Smooth muscle cell (in vitro differentiated cells): ENCODE results near the gene CTNNBIP1. TPM values are rescaled to one million over a fixed set of nuclear protein-coding genes. Genes with fewer than 3 reads are reported as not detected.

Source experiments
- DNase-seq: peaks from one replicate; lab custom pipeline; 2025; ENCODE audit not compliant: unreplicated experiment; lab: John Stamatoyannopoulos, UW
- H2AFZ ChIP-seq: fragments of 200-600 bp; sonication (generic); 2 replicates; pipeline ENCODE4 v1.6.0; 2016; ENCODE audit warnings: antibody characterized with exemption, low read depth, mild to moderate bottlenecking
- H3F3A ChIP-seq: fragments of 200-600 bp; sonication (generic); 2 replicates; pipeline ENCODE4 v1.6.0; 2017; ENCODE audit warnings: antibody characterized with exemption, low read depth
- H3K27ac ChIP-seq: fragments of 200-600 bp; sonication (generic); 2 replicates; pipeline ENCODE4 v1.5.1; 2016; ENCODE audit warnings: low read depth, mild to moderate bottlenecking
- H3K27me3 ChIP-seq: fragments of 200-600 bp; sonication (generic); 2 replicates; pipeline ENCODE4 v1.6.1; 2016; ENCODE audit warnings: low read depth, mild to moderate bottlenecking
- H3K36me3 ChIP-seq: fragments of 200-600 bp; sonication (generic); 2 replicates; pipeline ENCODE4 v1.5.1; 2016; ENCODE audit warnings: low read depth
- H3K4me1 ChIP-seq: fragments of 200-600 bp; sonication (generic); 2 replicates; pipeline ENCODE4 v1.5.1; 2016; ENCODE audit warnings: low read depth
- H3K4me2 ChIP-seq: fragments of 200-600 bp; sonication (generic); 2 replicates; pipeline ENCODE4 v1.6.0; 2016; ENCODE audit warnings: mild to moderate bottlenecking
- H3K4me3 ChIP-seq: fragments of 200-600 bp; sonication (generic); 2 replicates; pipeline ENCODE4 v1.5.1; 2016; ENCODE audit warnings: mild to moderate bottlenecking
- H3K79me2 ChIP-seq: fragments of 200-600 bp; sonication (generic); 2 replicates; pipeline ENCODE4 v1.6.0; 2016; ENCODE audit warnings: low read depth, mild to moderate bottlenecking
- H3K9ac ChIP-seq: fragments of 200-600 bp; sonication (generic); 2 replicates; pipeline ENCODE4 v1.6.0; 2016; ENCODE audit warnings: low read depth
- H3K9me3 ChIP-seq: fragments of 200-600 bp; sonication (generic); replicated peaks from 2 replicates; pipeline ENCODE4 v1.5.1; 2016; ENCODE audit warnings: low read depth
- H4K20me1 ChIP-seq: fragments of 200-600 bp; sonication (generic); 2 replicates; pipeline ENCODE4 v1.6.0; 2016; ENCODE audit warnings: low read depth
- WGBS: methylation state at CpG from one replicate; pipeline ENCODE4 v1.1.7; 2016; ENCODE audit warnings: low lambda C conversion rate; 5-methylcytosine and 5-hydroxymethylcytosine counted together
- polyA plus RNA-seq: library from polyadenylated mRNA; unstranded; fragments of >200 nt; fragmentation: Nextera tagmentation; extraction: Ambion mirVana; gene quantifications from 2 replicates; pipeline ENCODE4 v1.2.1, GENCODE V29; 2016
- total RNA-seq: library from RNA; depleted of rRNA; stranded (reverse); fragments of >200 nt; gene quantifications from 2 replicates; pipeline ENCODE4 v1.2.3, GENCODE V29; 2014
- TF ChIP-seq, protein P1 (sequence below): fragments of 200-600 bp; sonication (generic); IDR thresholded peaks from 2 replicates; pipeline ENCODE4 v1.5.1; 2017; ENCODE audit warnings: borderline replicate concordance, mild to moderate bottlenecking, antibody characterized with exemption; ENCODE audit not compliant: insufficient read depth, poor library complexity, severe bottlenecking

The CTNNBIP1 gene
- total and polyA plus RNA-seq, 2 experiments from 2014 or later, result 27.7 to 55.1 TPM

DNA sequence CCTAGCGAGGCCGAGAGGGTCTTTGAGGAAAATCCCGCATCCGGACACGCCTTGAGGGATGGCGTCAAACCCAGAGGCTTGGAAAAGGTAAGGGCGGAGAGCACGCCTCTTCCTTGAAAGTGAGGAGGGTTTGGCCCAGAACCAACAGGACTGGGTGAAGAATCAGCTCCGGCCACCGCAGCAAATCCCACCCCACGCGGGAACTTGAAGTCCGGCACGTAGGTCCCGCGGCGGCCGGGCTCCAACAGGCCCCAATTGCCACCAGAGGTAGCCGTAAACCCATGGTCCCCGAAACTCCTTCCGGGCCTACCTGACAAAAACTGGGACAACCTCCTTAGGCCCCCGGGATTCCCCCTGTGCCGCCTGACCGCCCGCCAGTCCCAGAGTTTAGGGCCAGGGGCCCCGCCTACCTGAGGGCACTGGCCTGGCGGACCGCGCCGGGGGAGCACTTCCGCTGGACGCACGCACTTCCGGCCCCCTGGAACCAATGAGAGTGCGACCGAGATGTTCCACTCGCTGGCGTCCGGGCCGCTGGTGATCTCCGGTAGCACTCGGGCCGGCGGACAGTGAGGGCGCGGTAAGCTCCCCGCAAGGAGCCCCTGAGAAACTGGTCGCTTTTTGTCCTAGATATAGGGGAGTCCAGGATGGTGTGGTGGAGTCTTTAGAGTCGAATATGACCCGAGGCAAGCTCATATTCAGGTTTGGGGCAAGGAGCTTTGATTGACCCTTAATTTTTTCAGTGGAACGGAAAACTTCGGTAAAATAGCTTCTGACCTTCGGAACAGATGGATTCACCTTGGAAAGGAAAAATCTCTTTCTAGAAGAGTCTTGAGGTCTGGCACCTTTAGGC lies 33.1 kb upstream of the CTNNBIP1 start, which contains the start of the genes LZIC and NMNAT1:
LZIC (minus strand) TSS at position 453 of the 850 bp plus-strand sequence. CDS start 6,772 bp downstream, outside the sequence.
NMNAT1 (plus strand) TSS at position 537 of the 850 bp plus-strand sequence. CDS start 28,599 bp downstream, outside the sequence.
- no peaks in the 10 kb centered on the region for H4K20me1 ChIP-seq
- H3K27me3 ChIP-seq, result no peaks in the 10 kb centered on the region
- no peaks in the 10 kb centered on the region for H3K9me3 ChIP-seq
- no peaks in the 10 kb centered on the region for H3K36me3 ChIP-seq
- 2% methylated on average over 53 of the region's 53 CpGs for WGBS
- peak; percentile 80 for DNase-seq
- peak within 1 kb of the TSS; percentile 95 for H3K9ac ChIP-seq
- no peaks in the 10 kb centered on the region for H3F3A ChIP-seq
- H3K27ac ChIP-seq, result peak within 1 kb of the TSS; percentile 84
- H3K4me1 ChIP-seq, result peaks cover 5% of the 10 kb centered on the region
- TF ChIP-seq, protein P1, sequence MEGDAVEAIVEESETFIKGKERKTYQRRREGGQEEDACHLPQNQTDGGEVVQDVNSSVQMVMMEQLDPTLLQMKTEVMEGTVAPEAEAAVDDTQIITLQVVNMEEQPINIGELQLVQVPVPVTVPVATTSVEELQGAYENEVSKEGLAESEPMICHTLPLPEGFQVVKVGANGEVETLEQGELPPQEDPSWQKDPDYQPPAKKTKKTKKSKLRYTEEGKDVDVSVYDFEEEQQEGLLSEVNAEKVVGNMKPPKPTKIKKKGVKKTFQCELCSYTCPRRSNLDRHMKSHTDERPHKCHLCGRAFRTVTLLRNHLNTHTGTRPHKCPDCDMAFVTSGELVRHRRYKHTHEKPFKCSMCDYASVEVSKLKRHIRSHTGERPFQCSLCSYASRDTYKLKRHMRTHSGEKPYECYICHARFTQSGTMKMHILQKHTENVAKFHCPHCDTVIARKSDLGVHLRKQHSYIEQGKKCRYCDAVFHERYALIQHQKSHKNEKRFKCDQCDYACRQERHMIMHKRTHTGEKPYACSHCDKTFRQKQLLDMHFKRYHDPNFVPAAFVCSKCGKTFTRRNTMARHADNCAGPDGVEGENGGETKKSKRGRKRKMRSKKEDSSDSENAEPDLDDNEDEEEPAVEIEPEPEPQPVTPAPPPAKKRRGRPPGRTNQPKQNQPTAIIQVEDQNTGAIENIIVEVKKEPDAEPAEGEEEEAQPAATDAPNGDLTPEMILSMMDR, result no peak
- peak within 1 kb of the TSS; percentile 93 for H3K4me2 ChIP-seq
- peak within 1 kb of the TSS; percentile 88 for H2AFZ ChIP-seq
- peaks cover 25% of the 10 kb centered on the region for H3K79me2 ChIP-seq
- peak within 1 kb of the TSS; percentile 75 for H3K4me3 ChIP-seq

DNA sequence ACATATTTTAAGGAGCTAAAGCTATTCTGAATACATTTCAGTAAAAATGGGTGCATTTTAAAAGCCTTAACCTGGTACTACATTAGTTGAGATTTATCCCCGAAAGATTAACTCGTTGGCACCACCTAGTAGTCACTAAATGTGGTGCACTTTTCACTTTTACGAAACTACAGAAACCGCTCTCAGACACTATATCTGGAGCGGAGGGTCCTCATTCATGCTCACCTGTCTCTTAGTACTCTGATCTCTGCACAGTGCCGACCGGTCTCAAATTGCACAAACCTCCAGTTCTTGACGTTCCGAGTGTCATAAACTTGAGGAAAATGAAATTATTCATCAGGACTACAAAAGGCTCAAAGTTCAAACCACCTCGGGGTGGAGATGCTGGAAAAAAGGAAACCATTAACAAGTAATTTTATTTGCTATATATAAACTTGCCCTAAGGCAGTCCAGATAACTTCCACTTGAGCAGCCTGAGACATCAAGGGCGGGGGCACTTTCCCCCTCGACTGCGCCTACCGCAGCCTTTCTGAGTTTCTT lies 32.4 kb upstream of the CTNNBIP1 start:
- TF ChIP-seq, protein P1, result peak; percentile 50
- no peaks in the 10 kb centered on the region for H4K20me1 ChIP-seq
- no peaks in the 10 kb centered on the region for H3K27me3 ChIP-seq
- peak overlapping the region; percentile 84 for H3K27ac ChIP-seq
- no peaks in the 10 kb centered on the region for H3K9me3 ChIP-seq
- H3K9ac ChIP-seq, result peak overlapping the region; percentile 95
- peak overlapping the region; percentile 75 for H3K4me3 ChIP-seq
- no peaks in the 10 kb centered on the region for H3F3A ChIP-seq
- peak overlapping the region; percentile 93 for H3K4me2 ChIP-seq
- peaks cover 5% of the 10 kb centered on the region for H3K4me1 ChIP-seq
- no peaks in the 10 kb centered on the region for H3K36me3 ChIP-seq
- no peak for DNase-seq
- H2AFZ ChIP-seq, result peak overlapping the region; percentile 88
- peaks cover 25% of the 10 kb centered on the region for H3K79me2 ChIP-seq
- 3% methylated on average over 14 of the region's 14 CpGs for WGBS

DNA sequence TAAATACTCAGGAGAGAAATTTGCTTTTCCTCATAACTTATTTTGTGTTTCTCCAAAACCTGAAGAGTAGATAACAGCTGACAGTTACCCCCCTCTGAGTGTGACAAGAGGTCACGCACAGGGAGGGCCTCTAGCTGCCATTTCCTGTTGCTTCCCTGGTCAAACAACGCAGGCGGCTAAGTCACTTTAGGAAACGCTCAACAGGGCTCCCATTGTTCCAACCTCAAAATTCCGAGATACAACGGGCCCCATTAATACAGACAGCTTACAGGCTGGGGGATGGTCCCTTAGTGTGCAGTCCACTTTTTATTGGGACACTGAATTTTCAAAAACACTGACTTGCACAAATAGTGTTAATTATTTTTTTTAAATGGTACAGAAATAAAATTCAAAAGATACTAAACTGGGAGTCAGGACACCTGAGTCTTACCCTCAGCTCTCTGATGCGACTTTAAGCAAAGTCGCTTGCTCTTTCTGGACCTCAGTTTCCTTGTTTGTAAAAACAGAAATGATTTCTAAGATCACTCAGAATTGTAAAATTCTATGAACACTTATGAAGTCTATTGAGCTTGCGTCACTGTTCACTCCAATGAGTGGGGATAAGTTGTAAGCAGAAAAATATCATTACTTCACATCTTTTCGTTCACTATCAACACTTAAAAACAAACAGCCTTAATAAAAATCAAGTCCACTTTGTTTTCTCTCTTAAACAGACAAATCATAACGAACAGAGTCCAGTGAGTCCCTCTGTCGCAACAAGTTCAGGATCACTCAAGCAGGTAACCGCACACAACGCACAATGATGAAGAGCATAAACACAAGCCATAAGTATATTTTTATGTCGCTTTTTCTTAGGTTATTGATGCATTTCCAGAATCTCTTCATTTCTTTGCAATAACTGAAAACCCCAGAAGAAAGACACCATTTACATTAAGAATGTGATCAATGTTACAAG lies 19.6 kb upstream of the CTNNBIP1 start:
- no peak for DNase-seq
- Histone ChIP-seq H3K79me2 (no peaks in the 10 kb centered on the region), H3K27me3 (no peaks in the 10 kb centered on the region), H3K9ac (no peak overlapping the region), H3K4me2 (no peak overlapping the region), H2AFZ (no peak overlapping the region), H3K4me1 (peaks cover 18% of the 10 kb centered on the region), H3F3A (no peaks in the 10 kb centered on the region), H3K36me3 (no peaks in the 10 kb centered on the region), H3K27ac (no peak overlapping the region), H4K20me1 (no peaks in the 10 kb centered on the region), H3K4me3 (no peak overlapping the region), H3K9me3 (no peaks in the 10 kb centered on the region)
- 75% methylated on average over 15 of the region's 15 CpGs for WGBS
- TF ChIP-seq, protein P1, result no peak
